Ascending aorta (tissue), 2 donors: ENCODE data around the gene LAT. TPM values are rescaled to one million over a fixed set of nuclear protein-coding genes. Genes with fewer than 3 reads are reported as not detected.

ENCODE experiments used
- DNase-seq, 2 donors: peaks; one replicate each; pipeline ENCODE4 v3.0.0-alpha.2; 2019; ENCODE audit warnings: low spot score in 2 of 2
- H3K27ac ChIP-seq, 2 donors: fragments of 200-600 bp; sonication (generic); one replicate each; pipeline ENCODE4 v1.5.1; 2016 to 2017; ENCODE audit warnings: mild to moderate bottlenecking in 1 of 2
- H3K27me3 ChIP-seq: fragments of 200-600 bp; sonication (generic); one replicate; pipeline ENCODE4 v1.5.1; 2017
- H3K36me3 ChIP-seq, 2 donors: fragments of 200-600 bp; sonication (generic); one replicate each; pipeline ENCODE4 v1.5.1; 2016
- H3K4me1 ChIP-seq, 2 donors: fragments of 200-600 bp; sonication (generic); one replicate each; pipeline ENCODE4 v1.5.1; 2016 to 2017; ENCODE audit warnings: mild to moderate bottlenecking in 1 of 2
- H3K4me3 ChIP-seq, 2 donors: fragments of 200-600 bp; sonication (generic); one replicate each; pipeline ENCODE4 v1.5.1; 2016 to 2017; ENCODE audit warnings: mild to moderate bottlenecking in 1 of 2
- H3K9me3 ChIP-seq, 2 donors: fragments of 200-600 bp; sonication (generic); one replicate each; pipeline ENCODE4 v1.5.1; 2016
- CTCF ChIP-seq, 3 experiments: fragments of 200-600 bp in 2 of 3; fragments of 450-650 bp in 1 of 3; sonication (generic) in 2 of 3; IDR thresholded peaks; one replicate each; pipeline ENCODE4 v1.5.1; 2016 to 2019; ENCODE audit warnings: antibody characterized with exemption in 3 of 3, mild to moderate bottlenecking in 1 of 3, moderate library complexity in 1 of 3
- intact Hi-C: fragments of 100-400 bp; cut with DNase I; formaldehyde crosslinking; loops from one replicate; pipeline ENCODE4 v1.15.1; 2023
- total RNA-seq: library from RNA; depleted of rRNA; stranded (reverse); fragments of >200 nt; gene quantifications from one replicate; pipeline ENCODE4 v1.1.0, GENCODE V29; 2016

LAT gene
- total RNA-seq, 1 donor from 2014 or later, result 53.4 TPM

DNA sequence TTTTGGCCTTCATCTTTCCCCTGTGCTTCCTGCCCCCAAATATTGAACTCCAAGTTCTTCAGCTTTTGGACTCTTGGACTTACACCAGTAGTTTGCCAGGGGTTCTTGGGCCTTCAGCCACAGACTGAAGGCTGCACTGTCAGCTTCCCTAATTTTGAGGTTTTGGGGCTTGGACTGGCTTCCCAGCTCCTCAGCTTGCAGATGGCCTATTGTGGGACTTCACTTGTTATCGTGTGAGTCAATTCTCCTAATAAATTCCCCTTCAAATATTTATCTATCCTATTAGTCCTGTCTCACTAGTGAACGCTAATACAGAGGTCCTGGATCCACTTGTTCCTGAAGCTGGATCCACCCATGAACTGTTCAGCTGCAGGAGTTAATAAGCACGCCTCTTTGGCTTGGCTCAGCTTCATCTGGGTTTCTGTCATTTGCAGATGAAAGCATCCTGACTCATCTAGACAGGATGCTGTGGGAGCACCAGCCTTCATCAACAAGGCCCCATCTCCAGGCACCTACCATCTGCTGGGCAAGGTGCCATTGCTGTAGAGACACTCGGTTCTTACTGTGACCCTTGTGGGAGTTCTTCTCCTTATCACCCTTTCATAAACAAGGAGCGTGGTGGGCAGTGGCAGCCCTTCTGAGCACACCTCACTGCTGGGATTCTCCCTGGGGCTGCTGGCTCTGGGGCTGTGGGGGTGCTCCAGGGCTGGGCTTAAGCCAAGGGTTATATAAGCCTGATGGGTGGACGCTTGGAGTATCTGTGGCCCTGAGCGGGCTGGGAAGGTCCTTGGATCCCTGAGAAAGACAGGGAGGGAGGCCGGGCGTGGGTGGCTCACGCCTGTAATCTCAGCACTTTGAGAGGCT, 23.1 kb downstream of the LAT start:
- no peak for TF ChIP-seq CTCF (IDR thresholded peaks at IDR 0.05)
- intact Hi-C loops, result no loop called here

DNA sequence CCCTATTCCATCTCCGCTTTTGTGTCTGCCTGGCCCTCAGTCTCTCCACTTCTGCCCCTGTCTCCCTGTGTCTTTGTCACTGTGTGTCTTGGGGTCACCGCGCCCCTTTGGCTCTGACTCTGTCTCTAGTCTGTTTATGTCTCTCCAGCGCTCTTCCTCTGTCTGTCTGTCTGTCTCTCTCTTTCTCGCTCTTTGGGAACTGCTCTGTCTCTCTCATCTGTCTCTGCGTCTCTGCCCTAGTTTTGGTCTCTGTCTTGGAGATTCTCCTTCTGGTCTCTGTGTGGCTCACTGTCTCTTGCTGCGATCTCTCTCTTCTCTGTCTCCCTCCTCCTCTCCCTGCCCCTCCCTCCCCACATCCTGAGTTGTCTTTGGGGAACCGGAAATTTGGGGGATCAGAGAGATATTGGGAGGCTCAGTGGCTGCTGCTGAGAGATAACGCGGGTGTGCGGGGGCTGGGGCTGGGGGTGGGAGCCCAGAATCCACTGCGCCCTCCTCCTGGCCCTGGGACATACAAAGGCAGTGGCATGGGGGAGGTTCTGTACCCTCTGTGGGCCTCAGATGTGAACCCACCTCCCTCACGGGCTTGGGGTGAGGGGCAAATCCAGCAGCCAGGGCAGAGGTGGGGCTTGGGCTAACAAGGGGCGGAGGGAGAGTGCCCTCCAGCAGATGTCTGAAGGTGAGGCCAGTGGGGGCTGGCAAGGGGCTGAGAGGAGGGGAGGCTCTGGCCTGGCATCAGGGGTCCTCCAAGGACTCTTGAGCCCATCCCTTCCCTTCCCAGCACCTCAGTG, 24.4 kb downstream of the LAT start:
- Histone ChIP-seq H3K27me3 (no peaks in the 10 kb centered on the region), H3K36me3 (no peaks in the 10 kb centered on the region), H3K27ac (no peak overlapping the region), H3K4me1 (no peaks in the 10 kb centered on the region), H3K9me3 (no peaks in the 10 kb centered on the region), H3K4me3 (no peak overlapping the region)
- intact Hi-C loops, result no loop called here
- DNase-seq, result no peak
- no peak for TF ChIP-seq CTCF (IDR thresholded peaks at IDR 0.05)

More for the DNA sequence above, 23.1 kb downstream of the LAT start:
- H3K27ac ChIP-seq, result no peak overlapping the region
- DNase-seq, result no peak
- no peaks in the 10 kb centered on the region for H3K27me3 ChIP-seq
- no peaks in the 10 kb centered on the region for H3K4me1 ChIP-seq
- H3K9me3 ChIP-seq, result no peaks in the 10 kb centered on the region
- no peak overlapping the region for H3K4me3 ChIP-seq
- no peaks in the 10 kb centered on the region for H3K36me3 ChIP-seq

DNA sequence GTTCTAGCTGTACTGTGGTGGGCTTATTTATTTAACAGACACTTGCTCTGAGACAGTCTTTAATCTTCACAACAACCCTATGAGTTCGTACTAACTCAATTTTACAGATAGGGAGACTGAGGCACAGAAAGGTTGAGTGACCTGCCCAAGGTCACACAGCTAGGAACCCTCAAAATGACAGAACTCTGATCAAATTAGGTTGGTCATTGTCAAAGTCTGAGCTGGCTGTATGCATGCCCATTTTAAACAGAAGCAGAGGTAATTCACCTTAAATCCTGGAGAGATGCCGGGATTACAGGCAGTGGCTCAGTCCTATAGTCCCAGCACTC, 24.9 kb downstream of the LAT start:
- no peak for TF ChIP-seq CTCF (IDR thresholded peaks at IDR 0.05)
- Histone ChIP-seq H3K4me3 (no peak overlapping the region), H3K9me3 (no peaks in the 10 kb centered on the region), H3K4me1 (no peaks in the 10 kb centered on the region), H3K27ac (no peak overlapping the region), H3K27me3 (no peaks in the 10 kb centered on the region), H3K36me3 (no peaks in the 10 kb centered on the region)
- DNase-seq, result no peak
- intact Hi-C loops, result no loop called here

DNA sequence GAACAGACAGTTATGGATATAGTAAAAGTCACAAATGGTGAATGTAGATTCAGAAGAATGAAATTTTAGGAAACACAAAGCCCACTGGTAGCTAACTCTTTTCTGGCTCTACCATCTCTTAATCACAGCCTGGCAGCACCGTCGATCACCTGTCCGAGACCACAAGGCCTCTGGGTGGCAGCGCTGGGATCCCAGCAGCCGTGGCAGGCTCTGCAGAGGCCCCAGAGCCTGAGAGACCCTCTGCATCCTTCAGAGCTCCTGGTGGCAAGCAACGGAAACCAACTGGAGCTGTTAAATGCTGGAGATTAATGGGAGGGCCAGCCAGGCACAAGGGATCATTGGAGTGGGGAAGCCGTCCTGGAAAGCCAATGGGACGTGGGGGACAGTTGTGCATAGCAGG, 26.3 kb downstream of the LAT start:
- H3K9me3 ChIP-seq, result no peaks in the 10 kb centered on the region
- TF ChIP-seq CTCF (IDR thresholded peaks at IDR 0.05), result no peak
- H3K36me3 ChIP-seq, result no peaks in the 10 kb centered on the region
- H3K27ac ChIP-seq, result no peak overlapping the region
- no peak for DNase-seq
- H3K4me3 ChIP-seq, result no peak overlapping the region
- H3K27me3 ChIP-seq, result no peaks in the 10 kb centered on the region
- no peaks in the 10 kb centered on the region for H3K4me1 ChIP-seq
- intact Hi-C loops, result no loop called here

DNA sequence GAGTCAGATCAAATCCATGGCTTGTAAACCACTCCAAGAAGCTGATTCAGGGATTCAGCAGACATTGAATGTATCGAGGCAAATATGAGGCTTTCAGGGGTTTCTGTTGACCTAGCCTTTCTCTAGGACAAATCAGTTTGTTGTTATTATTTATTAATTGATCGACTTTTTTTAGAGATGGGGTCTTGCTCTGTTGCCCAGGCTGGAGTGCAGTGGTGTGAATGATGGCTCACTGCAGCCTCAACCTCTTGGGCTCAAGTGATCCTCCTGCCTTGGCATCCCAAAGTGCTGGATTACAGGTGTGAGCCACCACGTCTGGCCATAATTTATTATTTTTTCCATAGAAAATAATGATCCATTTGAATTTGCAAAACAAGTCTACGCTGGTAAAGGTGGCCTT, 27.0 kb downstream of the LAT start:
- H3K4me3 ChIP-seq, result no peak overlapping the region
- intact Hi-C loops, result no loop called here
- no peak for DNase-seq
- H3K4me1 ChIP-seq, result no peaks in the 10 kb centered on the region
- no peaks in the 10 kb centered on the region for H3K9me3 ChIP-seq
- H3K36me3 ChIP-seq, result no peaks in the 10 kb centered on the region
- H3K27ac ChIP-seq, result no peak overlapping the region
- TF ChIP-seq CTCF (IDR thresholded peaks at IDR 0.05), result no peak
- no peaks in the 10 kb centered on the region for H3K27me3 ChIP-seq
